ENCODE data around the gene DSG4. TPM values are rescaled to one million over a fixed set of nuclear protein-coding genes. Genes with fewer than 3 reads are reported as not detected.

Gene DSG4
- total and polyA plus RNA-seq, 2 of the 4 experiments (the other 2 are of a cell fraction) = not detected

GRCh38 chr18:31356025-31356424, 20.6 kb upstream of the DSG4 start:
- Histone ChIP-seq H4K91ac (ENCODE audit: insufficient read depth, low read depth, low read length) (no peak overlapping the region), H3K9me3 (ENCODE audit: control insufficient read depth, insufficient read depth, low read length) (peaks cover 6% of the 10 kb centered on the region), H3K27me3 (ENCODE audit: control insufficient read depth, insufficient read depth, low read length) (no peaks in the 10 kb centered on the region), H2BK15ac (ENCODE audit: low read depth, low read length) (no peak overlapping the region), H3K56ac (ENCODE audit: extremely low read depth, insufficient read depth, low read length) (no peak overlapping the region), H2BK20ac (ENCODE audit: low read depth, low read length) (no peak overlapping the region), H2AK5ac (ENCODE audit: low read depth, low read length) (no peak overlapping the region), H4K8ac (ENCODE audit: low read depth in 2 of 2, low read length in 2 of 2) (no peak overlapping the region), H3K18ac (ENCODE audit: low read depth, low read length) (no peak overlapping the region), H2AFZ (replicated peaks; ENCODE audit: low read length, poor library complexity) (no peak overlapping the region), H2AK9ac (replicated peaks; ENCODE audit: low read depth, low read length, poor library complexity) (no peak overlapping the region), H3K9ac (ENCODE audit: low read depth, low read length) (no peak overlapping the region), H4K5ac (ENCODE audit: low read depth, low read length) (no peak overlapping the region), H3K9me1 (ENCODE audit: insufficient read depth, low read length) (no peaks in the 10 kb centered on the region), H3K27ac (ENCODE audit: insufficient read depth, low read length) (no peak overlapping the region), H3K4me1 (ENCODE audit: control insufficient read depth, insufficient read depth, low read length) (no peaks in the 10 kb centered on the region), H3K23ac (ENCODE audit: low read depth, low read length) (no peak overlapping the region), H2BK5ac (ENCODE audit: low read depth, low read length, poor library complexity, severe bottlenecking) (no peak overlapping the region), H3K79me1 (ENCODE audit: low read depth in 1 of 2, low read length in 2 of 2) (no peaks in the 10 kb centered on the region), H3K4me2 (ENCODE audit: low read depth, low read length) (no peak overlapping the region), H3K4ac (ENCODE audit: low read depth, low read length) (no peak overlapping the region), H4K20me1 (ENCODE audit: insufficient read depth, low read length) (no peaks in the 10 kb centered on the region), H3K14ac (replicated peaks; ENCODE audit: low read depth, low read length) (no peak overlapping the region), H3K36me3 (ENCODE audit: control insufficient read depth, insufficient read depth, low read length) (no peaks in the 10 kb centered on the region), H3K4me3 (ENCODE audit: insufficient read depth, low read depth, low read length) (no peak overlapping the region), H2BK120ac (ENCODE audit: low read depth, low read length) (no peak overlapping the region)
- POLR2A ChIA-PET (ENCODE audit: unreplicated experiment) = no interaction called here
- dilution Hi-C loops (cut with HindIII; ENCODE audit: low sequenced_read_pairs, unreplicated experiment) (no loop called here), intact Hi-C loops (cut with micrococcal nuclease) (no loop called here), in situ Hi-C loops (cut with MboI; ENCODE audit: low sequenced_read_pairs) (no loop called here)
- DNase-seq (no peak), ATAC-seq (ENCODE audit: low read depth) (no peak)
- no TSS peak for BruUV-seq (replicated peaks)
- no CpG with 5 or more reads among the region's 5 CpGs for WGBS, 2 experiments (ENCODE audit: extremely low coverage in 2 of 2, insufficient read length in 1 of 2)
- TF ChIP-seq RAD21 (IDR thresholded peaks at IDR 0.05; ENCODE audit: low read length) (no peak), BHLHE40 (IDR thresholded peaks at IDR 0.05; ENCODE audit: low read depth, low read length) (no peak), FOS (IDR thresholded peaks at IDR 0.05; ENCODE audit: low read depth, low read length) (no peak), SMC3 (IDR thresholded peaks at IDR 0.05; ENCODE audit: low read depth, low read length) (no peak), POLR2A (IDR thresholded peaks at IDR 0.05; ENCODE audit: low read depth, low read length) (no peak), CHD1 (IDR thresholded peaks at IDR 0.05; ENCODE audit: low read depth, low read length) (no peak), NFE2L2 (IDR thresholded peaks at IDR 0.05; ENCODE audit: low read depth, low read length) (no peak), CEBPB (IDR thresholded peaks at IDR 0.05; ENCODE audit: low read depth, low read length) (no peak)
- CTCF ChIA-PET = interaction anchor here (0.6 kb wide), 1 partner anchor 9 kb away, joined by 3 read pairs; no protein-coding TSS in a partner anchor
